HT1080 (cell line): Measurements from ENCODE around the gene IL34. TPM values are rescaled to one million over a fixed set of nuclear protein-coding genes. Genes with fewer than 3 reads are reported as not detected.
A peak's percentile ranks its signal among the peaks of the same experiment; 100 is the strongest.

ENCODE experiments used
- DNase-seq: peaks from one replicate; pipeline ENCODE4 v3.0.0-alpha.2; 2015; ENCODE audit warnings: low read depth
- total RNA-seq: library from RNA; depleted of rRNA; stranded (reverse); fragments of >200 nt; shearing (Covaris generic); gene quantifications from 2 replicates; pipeline ENCODE4 v1.2.3, GENCODE V29; 2014

Gene IL34
- total RNA-seq, 1 experiment from 2014 or later: not detected

GRCh38 chr16:70687671-70688245, 41.4 kb downstream of the IL34 start:
- no peak for DNase-seq

DNA sequence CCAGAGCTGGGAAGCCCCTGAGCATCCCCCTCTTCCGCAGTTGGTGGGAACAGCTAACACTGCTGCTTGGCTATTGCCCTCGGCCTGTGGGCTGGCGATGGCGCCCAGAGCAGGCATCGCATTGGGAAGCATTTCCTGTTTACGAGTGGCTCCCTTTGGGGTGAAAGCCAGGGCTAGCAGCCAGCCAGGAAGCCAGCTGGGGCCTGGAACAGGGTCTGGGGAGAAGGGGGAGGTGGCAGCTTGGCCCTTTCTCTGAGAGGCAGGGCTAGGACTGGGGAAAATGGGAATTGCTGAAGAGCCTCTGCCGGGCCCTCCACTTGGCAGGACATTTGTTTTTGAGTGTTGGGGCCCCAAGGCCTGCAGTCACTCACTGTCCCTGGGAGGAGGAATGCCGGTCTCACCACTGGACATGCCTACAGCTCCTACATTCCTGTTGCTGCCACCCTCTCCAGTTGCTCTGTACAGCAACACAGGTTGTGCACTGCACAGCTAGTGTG, 41.9 kb downstream of the IL34 start:
- DNase-seq: no peak

DNA sequence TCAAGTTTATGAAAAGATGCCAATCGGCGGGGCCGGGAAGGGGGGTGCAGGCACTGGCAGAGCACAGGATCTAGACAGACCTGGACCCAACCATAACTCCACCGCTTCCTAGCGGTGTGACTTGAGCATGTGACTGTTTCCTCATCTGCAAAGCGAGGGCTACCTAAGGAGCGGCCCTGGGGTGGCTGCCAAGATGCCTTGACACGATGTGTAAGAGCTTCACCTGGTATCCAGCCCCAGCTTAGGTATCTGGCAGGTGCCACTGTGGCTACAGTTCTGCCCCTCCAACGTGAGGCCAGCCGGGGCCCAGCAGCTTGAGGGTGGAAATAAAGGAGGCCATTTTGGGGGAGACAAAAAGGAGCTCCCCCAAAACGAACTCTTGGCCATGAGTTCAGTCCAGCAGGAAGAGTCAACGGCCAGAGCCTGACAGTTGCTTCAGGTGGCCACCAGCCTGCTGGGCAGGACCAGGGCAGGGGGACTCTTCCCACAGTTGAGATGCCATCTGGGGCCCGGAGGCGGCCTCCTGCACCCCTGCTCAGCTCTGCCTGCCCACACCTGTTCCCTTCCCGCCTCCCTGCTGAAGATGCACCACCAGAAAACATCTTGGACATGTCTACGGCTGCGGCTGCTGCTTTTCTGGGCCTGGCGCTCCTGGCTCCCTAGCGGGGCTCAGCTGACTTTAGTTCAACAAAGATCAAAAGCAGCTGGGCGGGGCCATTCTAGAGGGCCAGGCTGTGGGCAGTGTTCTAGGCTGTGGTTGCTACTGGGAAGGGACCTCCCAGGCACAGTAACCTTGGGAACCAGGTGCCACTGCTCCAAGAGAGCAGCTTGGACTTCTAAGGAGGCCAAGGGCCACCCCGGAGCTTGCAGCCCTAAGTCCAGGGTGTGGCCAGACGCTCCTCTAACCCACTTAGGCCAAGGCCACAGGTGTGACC, 42.9 kb downstream of the IL34 start:
- no peak for DNase-seq

DNA sequence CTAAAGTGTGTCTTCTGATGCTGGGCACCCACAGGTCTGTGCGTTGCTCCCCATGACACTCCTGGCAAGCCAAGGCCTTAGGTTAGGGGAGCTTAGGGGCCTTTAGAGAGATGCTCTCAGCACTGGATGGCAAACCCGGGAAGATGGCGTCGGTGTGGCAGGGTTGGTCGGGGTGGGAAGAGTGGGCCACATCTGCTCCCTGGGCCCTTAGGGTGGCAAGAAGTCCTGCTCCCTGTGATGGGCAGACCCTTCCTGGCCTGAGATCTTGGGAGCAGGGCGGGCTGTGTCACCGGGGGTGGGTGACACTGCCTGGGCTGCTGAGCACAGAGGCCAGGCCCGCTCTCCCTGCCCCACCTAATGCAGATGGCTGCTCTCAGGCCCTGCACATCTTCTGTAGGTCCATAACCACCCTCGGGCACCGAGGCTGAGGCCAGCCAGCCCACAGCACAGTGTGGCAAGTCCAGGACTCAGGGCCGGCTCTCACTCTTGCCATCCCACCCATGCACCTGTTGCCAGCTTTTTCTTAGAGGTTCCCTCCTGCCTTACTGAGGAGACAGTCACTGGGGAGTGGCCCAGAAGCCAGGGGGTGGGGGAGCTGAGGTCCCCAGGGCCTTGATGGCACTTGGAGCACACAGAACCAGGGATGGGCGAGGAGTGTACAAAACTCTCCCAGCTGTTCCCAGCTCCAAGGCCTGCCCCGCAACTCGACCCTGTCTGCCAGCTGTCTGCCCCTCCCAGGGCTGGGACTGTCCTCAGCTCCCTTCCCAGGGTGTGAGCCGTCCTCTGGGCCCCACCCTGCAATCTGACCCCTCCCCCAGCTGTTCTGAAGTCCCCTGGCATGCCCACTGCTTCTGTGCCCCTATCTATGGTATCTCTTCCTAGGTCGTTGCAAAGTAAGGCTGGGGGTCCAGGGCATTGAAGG, 43.9 kb downstream of the IL34 start:
- DNase-seq: no peak

DNA sequence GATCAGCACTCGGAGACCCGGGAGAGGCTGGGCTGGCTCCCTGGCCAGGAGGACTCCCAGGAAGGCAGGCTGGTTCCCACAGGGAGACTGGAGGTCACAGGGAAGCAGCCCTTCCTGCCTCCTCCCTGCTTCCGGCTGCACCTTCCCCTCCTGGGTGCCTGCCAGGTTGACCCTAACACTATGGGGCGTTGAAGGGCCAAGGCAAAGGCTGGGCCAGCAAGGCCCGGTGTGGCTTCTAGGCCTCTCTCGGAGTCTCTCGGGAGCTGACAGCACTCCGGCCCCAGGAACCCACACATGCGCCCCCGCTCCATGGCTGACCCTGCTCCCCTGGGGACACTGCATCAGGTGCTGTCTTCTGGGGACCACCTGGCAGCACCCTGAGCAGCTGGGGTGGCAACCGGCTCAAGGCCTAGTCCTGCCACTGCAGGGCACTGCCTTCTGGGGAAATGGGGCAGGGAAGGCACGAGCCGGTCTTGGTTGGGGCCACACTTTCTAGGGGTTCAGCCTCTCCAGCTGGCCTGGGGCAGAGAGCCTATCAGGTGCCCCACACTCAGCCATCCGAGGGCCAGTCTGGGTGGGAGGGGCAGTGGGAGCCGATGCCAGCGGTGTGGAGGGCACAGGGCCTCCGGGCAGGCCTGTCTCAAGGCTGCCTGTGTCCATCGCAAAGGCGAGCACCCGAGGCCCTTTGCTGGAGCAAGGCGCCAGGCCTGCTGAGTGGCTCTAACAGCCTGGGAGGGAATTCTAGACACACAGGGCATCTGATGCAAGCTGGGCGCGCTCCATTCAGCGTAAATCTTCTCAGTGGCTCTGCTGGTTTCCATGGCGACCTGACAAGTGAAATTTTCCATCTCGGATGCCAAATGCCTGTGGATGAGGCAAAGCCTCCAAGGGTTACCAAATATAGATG, 45.1 kb downstream of the IL34 start:
- DNase-seq: no peak

- DNase-seq: no peak
Measured at GRCh38 chr16:70692130-70692872, 45.9 kb downstream of the IL34 start.

DNA sequence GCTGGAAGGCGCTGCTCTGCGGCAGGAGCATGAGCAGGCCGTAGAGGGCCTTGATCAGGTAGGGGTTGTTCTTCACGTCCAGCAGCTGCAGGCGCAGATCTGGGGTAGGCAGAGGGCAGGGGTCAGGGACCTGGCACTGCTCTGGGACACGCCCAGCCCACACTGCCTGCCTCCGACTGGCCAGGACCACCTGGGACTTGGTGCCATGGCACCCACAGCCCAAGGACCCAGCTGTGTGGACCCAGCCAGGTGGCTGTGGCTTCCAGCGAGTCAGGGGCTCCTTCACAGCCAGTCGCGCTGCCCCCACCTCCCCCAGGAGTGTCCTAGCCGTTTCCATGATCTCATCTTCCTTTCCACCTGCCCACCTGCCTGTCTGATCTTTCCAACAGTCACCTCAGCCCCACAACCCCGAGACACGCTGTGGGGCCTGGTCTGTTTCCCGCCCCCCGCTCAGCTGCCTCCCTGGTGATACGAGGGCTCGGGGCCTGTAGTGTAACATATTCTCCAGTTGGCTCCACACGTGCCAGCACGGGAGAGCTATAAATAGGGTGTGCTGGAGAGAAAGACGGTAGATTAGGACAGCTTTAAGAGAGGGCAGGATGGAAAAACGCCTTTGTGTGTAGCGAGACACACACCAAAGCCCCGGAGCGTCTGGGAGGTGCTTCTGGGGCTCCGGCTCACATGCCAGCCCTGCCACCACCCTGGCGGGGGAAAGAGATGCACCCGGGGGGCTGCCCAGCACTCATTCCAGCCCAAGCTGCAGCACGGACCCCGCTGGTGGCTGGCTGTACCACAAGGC, 46.7 kb downstream of the IL34 start:
- DNase-seq: no peak

GRCh38 chr16:70694088-70694867, 47.9 kb downstream of the IL34 start:
- peak; percentile 86 for DNase-seq

DNA sequence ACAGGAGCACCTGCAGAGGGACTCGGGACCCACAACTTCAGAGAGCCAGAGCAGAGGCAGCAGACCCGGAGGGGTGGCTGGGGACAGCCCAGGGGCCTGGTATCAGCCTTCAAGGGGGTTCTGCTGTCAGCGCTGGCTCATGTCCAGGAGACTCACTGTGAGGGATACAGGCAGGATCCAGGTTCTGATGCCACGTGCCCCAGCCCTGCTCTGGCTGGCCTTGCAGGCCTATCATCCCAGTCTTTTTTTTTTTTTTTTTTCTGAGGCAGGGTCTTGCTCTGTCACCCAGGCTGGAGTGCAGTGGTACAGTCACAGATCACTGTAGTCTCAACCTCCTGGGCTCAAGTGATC, 48.5 kb downstream of the IL34 start:
- DNase-seq: no peak

GRCh38 chr16:70695331-70696070, 49.1 kb downstream of the IL34 start:
- DNase-seq: peak; percentile 34

DNA sequence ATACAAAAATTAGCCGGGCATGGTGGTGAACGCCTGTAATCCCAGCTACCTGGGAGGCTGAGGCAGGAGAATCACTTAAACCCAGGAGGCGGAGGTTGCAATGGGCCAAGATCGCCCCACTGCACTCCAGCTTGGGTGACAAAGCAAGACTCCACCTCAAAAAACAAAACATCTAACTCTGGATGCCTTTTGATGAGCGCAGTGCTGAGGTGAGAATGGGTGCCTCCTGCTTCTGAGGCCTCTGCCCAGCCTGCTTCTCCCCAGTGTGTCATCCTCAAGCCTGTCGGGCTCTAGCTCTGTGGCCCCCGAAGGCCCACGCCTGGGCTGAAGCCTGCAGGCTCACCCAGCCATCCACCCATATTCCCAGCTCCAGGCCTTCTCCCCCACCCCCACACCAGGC, 50.0 kb downstream of the IL34 start:
- no peak for DNase-seq

DNA sequence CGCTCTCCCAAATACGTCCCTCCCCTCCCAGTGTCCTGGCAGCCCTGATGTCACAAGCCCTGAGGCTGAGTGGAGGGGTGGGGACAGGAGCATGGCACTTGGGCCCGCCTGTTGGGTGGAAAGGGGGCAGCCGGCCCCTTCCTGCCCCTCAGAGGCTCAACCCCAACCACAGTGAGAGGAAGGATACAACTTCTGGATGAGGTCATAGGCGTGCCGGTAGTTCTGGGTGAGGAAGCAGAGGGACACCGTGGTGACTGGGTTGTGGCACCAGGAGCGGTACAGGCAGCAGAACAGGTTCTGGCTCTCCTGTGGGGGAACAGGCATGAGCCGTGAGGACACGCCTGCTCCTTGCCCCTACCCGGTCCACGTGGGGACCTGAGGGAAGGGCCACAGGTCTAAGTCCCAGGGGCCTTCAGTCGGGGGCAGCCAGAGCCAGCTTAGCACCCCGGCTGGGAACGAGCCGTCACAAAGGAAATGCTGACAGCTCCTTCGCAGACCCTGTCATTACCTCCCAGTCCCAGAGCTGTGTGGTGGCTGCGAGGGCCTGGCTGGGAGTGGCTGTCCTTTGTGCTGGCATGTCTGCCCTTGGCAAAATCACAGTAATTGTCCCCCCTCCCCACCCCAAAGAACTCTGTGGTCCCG, 50.7 kb downstream of the IL34 start:
- no peak for DNase-seq

DNA sequence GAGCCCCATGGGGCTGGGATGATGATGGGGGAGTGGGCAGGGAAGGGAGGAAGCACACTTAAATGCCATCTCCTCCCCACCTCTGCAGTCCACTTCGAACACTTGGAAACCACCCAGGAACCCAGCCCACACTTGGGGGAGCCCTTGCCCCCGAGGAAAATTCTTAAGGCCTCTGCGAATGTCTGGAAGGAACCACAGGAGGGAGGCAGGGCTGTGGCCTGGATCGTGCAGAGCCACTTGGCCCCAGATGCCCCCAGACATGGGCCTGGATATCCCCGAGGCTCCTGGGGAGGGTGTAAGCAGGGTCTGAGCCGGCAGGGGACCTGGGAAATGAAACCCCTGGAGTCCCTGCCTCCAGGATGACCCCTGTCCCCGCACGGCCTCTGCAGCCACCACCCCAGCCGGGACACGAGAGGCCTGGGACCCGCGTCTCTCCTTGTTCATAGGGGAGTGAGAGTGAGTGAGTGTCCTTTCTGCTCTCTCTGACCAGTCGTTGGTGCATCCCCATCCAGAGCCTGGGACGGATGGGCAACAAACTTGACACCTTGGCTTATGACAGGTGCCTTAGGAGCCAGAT, 51.3 kb downstream of the IL34 start:
- no peak for DNase-seq

DNA sequence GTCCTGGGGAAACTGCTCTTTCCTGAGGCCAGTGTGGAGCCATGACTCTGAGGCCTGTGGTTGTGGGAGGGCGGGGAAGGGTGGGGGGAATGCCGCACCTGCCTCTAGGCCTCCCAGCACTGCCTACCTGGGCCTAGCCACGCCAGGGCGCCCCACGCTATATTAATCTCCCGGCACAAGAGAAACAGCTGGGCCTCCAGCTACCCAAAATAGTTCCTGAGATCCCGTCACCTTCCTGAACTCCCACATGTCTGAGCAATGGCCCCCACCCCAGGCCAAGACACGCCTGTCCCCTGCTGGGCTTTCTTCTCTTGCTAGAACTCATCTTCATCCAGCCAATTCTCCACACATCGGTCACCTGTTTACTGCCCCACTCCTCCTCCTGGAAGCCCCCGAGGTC, 52.5 kb downstream of the IL34 start:
- DNase-seq: no peak

GRCh38 chr16:70699696-70700095, 53.3 kb downstream of the IL34 start:
- no peak for DNase-seq

GRCh38 chr16:70700101-70701020, 54.0 kb downstream of the IL34 start:
- no peak for DNase-seq
